NCI-H1105 treated with DMSO at 0.1 percent for 48 hours (cell line): ENCODE results near the gene SRGAP3.

Source experiments
- DNase-seq: peaks from one replicate; lab custom pipeline; 2025; lab: John Stamatoyannopoulos, UW

SRGAP3 gene

DNA sequence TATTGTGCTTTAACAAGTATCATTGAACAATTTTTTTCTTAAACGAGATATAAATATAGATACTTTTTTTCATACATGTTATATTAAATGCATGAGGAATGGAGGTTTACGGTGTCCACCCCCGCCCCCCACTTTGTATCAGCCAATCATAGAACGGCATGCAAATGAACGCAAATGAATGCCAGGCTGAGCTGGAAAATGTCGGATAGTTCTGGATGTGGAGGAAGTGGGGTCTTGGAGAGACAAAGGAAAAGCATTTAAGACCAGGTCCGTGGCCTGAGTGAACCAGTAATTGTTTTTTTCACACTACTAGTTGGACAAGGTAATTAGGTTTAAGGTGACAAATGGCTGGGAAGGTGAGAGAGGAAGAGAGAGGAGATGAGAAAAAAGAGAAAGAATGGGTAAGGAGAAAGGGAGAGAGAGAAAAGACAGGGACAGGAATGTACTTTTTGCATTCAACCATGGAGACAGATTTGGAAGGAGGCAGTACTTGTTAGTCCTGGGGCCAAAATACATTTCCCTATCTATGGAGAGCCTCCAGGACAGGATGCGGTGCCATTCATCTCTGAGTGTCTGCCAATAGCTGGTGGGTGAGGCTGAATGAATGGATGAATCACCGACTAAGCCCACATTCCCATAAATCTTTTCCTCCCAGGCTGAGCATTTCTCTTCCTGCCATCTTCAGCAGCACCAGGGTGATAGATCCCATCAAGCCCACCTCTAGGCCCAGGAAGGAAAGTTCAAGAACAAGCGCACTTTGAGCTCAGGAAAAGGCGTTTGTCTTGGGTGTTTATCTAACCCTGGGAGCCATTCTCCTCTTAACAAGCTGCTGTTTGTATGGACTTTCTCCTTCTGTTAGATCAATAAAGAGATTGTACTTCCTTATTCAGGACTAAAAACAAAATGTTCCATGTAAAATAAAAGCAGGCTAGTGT, 284.7 kb downstream of the SRGAP3 start:
- no peak for DNase-seq

GRCh38 chr3:8963137-8963853, 286.2 kb downstream of the SRGAP3 start, which contains the start of gene RAD18:
Gene RAD18 (minus strand): TSS chr3:8963472. CDS start chr3:8963385, 87 bp downstream.
- DNase-seq: peak; percentile 89

DNA sequence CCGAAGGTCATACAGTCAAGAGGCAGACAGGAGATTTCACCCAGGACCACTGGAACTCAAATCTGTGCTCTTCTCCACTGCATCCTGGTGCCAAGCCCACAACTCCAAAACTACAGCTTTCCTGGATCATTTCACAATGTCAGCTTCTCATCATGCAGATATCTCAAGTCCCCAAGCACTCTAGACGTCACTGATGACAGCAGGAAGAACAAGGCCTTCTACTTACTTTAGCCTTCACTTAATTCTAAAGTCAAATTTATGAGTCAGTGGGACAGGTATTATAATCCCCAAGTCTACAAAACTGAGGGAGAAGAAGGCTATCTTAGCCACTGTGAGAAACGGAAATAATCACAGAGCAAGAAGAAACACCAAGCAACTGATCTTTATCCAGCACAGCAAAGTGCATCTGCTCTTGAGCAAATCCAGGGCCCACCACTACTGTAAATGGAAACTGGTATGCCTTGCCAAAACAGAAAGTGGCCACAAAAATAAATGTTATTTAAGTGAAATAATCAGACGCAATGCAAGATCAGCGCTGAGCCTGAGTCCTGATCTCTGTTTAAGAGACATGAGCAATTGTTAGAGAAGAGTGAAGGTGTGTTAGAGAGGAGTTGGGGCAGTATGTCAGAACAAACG, 287.1 kb downstream of the SRGAP3 start:
- DNase-seq: no peak

DNA sequence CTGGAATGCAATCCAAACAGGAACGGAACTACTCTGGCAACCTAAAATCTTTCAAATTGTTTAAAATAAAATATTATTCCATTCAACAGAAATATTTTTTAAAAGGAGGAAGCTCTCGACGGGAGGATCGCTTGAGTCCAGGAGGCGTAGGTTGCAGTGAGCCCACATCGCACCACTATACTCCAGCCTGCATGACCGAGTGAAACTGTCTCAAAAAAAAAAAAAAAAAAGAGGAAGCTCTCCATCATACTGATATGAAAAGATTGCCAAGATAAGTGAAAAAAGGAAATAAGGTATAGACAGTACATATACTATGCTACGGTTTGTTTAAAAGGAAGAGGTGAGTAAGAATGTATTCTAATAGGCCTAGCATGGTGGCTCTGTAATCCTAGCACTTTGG, 289.8 kb downstream of the SRGAP3 start:
- no peak for DNase-seq

DNA sequence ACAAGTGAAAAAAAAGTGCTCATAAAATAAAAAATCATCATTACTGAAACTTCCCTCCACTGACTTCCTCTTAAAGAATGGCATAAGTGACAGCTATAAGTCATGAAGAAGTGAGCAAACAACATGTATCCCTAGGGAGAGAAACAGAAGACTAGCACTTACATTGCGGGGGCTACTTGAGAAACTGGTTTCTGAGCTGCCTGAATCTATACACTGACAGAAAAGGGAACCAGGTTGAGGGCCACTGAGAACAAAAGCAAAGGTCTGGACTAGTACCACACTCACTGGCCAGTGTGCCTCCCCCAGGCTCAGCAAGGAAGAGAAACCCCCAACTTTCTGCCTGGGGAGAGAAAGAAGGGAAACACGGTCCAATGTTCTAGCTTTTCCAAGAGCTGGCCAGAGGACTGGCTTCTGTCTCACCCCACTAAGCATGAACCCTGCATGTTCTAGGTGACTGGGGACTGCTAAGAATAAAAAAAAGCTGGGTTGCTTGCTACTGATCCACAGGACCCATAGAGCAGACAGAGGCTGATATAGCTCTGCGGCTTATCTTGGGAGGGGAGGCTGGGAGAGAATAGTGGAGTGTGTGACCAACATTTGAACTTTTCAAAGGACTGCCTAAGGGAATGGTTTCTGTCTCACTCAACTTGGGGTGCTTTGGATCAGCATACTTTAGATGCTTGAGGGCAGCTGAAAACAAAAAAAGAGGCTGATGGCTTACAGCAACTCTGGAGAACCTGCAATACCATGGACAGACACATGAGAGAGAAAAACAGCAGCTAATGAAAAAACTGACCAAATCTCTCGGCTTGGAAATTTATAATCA, 294.3 kb downstream of the SRGAP3 start:
- no peak for DNase-seq

DNA sequence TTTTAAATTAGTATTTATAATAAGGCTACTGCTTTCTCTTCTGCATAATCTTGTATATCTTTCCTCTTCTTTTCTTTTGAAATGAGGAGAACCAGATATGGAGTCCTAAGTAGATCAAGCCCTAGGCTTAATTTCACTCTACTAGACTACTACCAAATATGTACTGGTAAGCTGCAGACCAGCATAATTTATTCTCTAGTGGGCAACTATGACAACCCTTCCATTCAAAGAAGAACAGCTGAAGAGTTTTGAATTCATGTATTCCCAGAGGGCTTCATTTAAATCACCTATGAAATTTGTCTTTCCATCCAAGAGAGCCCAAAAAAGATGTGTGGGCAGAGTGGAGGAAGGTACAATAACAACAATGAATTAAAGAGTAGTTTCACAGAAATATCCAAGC, 296.1 kb downstream of the SRGAP3 start:
- DNase-seq: no peak

GRCh38 chr3:8952130-8952529, 297.3 kb downstream of the SRGAP3 start:
- DNase-seq: no peak

DNA sequence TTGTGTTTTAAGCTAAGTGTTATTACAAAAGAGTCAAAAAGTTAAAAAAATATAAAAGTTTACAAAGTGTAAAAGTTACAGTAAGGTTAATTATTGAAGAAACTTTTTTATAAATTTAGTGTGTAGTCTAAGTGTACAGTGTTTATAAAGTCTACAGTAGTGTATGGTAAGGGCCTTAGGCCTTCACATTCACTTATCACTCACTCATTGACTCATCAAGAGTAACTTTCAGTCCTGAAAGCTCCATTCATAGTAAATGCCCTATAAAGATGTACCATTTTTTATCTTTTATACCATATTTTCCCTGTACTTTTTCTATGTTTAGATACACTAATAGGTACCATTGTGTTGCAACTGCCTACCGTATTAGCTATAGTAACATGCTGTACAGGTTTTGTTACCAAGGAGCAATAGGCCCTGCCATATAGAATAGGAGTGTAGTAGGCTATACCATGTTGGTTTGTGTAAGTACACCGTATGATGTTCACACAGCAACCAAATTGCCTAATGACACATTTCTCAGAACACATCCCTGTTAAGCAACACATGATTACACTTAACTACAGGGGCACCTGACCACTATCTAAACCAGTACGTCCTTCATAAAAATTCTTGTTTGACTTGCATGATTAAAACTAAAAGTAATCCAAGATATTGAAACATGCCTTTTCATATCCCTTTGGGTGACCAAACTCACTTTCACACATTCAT, 303.4 kb downstream of the SRGAP3 start:
- DNase-seq: no peak

- DNase-seq: no peak
Measured at GRCh38 chr3:8942746-8943488, 306.5 kb downstream of the SRGAP3 start.

- DNase-seq: no peak
Measured at GRCh38 chr3:8942115-8942514, 307.3 kb downstream of the SRGAP3 start.

DNA sequence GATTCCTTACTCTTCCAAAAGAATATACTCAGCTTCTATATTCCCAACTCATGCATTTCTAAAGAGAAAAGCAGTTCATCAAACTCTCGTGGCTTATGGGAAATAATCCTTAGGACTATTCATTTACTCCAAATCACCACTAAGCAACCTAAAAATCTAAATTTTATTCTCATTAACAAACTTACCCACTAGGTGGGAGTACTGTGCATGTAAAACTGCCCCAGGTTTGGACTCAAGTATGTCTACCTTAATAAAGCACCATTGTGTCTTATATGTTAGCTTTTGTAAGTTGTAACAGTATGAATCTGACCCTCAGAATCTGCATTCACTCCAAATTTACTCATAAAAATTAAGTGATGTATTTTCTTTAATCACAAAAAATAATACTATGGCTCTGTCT, 311.4 kb downstream of the SRGAP3 start:
- DNase-seq: no peak

DNA sequence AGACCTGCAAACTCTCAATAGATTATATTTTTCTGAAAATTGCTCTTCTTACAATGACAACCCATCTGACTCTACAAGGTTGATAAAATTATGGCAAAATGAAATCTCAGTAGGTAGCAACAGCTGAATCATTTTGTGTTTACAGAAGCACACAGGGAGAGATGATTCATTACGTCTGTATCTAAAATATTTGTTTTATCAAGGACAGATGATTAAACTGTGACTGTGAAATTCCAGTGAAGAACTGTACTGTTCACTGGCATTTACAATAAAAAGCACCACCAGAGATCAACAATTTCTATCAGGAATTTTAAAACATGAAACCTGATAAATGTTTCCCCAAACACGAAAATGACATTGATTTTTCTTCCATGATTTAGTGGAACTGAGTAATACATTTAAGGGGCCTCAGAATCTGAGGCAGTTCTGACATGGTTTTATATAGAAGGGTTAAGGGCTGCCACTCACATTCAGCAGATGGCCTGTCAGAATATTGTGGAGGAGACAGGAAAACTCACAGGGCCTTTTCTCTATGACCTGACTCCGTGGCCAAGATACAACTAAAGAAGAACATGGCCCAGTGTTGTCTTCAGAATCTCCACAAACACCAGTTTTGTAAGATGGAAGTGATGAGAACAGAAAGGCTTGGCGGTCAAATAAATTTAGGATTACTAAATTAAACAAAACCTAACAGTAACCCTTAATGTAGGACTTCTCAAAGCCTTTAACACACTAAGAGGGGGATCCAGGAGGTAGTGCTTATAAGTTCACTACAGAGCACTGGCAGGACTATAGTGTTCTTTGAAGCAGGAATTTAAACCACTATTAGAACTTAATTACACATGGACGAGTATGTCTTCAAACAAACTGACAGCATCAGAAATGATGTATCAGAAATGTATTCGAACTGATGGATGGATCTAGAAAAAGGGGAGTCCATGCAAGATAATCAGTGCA, 312.1 kb downstream of the SRGAP3 start:
- DNase-seq: no peak

- DNase-seq: no peak
Measured at GRCh38 chr3:8932507-8932906, 316.9 kb downstream of the SRGAP3 start.

- no peak for DNase-seq
Measured at GRCh38 chr3:8931342-8931741, 318.1 kb downstream of the SRGAP3 start.
